ENCODE results near the gene SNCG. TPM values are rescaled to one million over a fixed set of nuclear protein-coding genes. Genes with fewer than 3 reads are reported as not detected.
"Not testable (repeated sequence)": the region's sequence is repeated elsewhere in the genome, so short reads cannot be mapped to it uniquely, and the experiment has no call there.

SNCG gene
- total RNA-seq, 1 donor from 2014 or later: 25.0 TPM

GRCh38 chr10:86944031-86944419 lies 14.4 kb upstream of the SNCG start:
- no peak overlapping the region for H3K27ac ChIP-seq
- intact Hi-C loops (cut with DNase I): no loop called here
- TF ChIP-seq, protein P1, sequence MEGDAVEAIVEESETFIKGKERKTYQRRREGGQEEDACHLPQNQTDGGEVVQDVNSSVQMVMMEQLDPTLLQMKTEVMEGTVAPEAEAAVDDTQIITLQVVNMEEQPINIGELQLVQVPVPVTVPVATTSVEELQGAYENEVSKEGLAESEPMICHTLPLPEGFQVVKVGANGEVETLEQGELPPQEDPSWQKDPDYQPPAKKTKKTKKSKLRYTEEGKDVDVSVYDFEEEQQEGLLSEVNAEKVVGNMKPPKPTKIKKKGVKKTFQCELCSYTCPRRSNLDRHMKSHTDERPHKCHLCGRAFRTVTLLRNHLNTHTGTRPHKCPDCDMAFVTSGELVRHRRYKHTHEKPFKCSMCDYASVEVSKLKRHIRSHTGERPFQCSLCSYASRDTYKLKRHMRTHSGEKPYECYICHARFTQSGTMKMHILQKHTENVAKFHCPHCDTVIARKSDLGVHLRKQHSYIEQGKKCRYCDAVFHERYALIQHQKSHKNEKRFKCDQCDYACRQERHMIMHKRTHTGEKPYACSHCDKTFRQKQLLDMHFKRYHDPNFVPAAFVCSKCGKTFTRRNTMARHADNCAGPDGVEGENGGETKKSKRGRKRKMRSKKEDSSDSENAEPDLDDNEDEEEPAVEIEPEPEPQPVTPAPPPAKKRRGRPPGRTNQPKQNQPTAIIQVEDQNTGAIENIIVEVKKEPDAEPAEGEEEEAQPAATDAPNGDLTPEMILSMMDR (IDR thresholded peaks at IDR 0.05): no peak
- no peak for DNase-seq
- no peaks in the 10 kb centered on the region for H3K9me3 ChIP-seq
- H3K27me3 ChIP-seq (ENCODE audit: low read depth): no peaks in the 10 kb centered on the region
- no peak overlapping the region for H3K4me3 ChIP-seq
- no peak for ATAC-seq
- peaks cover 9% of the 10 kb centered on the region for H3K36me3 ChIP-seq
- peaks cover 14% of the 10 kb centered on the region for H3K4me1 ChIP-seq

DNA sequence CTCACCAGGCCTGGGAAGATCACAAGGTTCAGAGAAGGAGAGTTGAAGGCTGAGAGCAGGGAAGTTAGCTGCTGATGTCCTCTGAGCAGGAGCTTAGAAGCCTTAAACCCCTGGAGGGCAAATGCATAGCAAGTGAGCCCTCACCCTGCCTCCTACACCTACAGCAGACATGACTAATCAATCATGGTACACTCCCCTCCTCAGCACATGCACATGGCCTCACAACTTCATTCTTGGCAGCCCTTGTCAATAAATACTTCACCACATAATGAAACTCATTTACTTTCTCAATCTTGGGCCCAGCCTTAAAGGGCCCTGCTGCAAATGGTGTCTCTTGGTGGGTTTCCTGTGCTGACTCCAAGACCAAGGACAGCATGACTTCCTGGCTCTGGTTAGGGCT lies 13.9 kb upstream of the SNCG start:
- no peak for ATAC-seq
- Histone ChIP-seq H3K9me3 (no peaks in the 10 kb centered on the region), H3K27ac (no peak overlapping the region), H3K4me3 (no peak overlapping the region), H3K4me1 (peaks cover 14% of the 10 kb centered on the region), H3K36me3 (peaks cover 9% of the 10 kb centered on the region), H3K27me3 (ENCODE audit: low read depth) (no peaks in the 10 kb centered on the region)
- TF ChIP-seq, protein P1 (IDR thresholded peaks at IDR 0.05): no peak
- no peak for DNase-seq
- intact Hi-C loops (cut with DNase I): no loop called here

- no peak overlapping the region for H3K27ac ChIP-seq
- no peak for DNase-seq
- no peak overlapping the region for H3K4me3 ChIP-seq
- H3K9me3 ChIP-seq: no peaks in the 10 kb centered on the region
- peaks cover 14% of the 10 kb centered on the region for H3K4me1 ChIP-seq
- no peak for ATAC-seq
- intact Hi-C loops (cut with DNase I): no loop called here
- H3K36me3 ChIP-seq: peaks cover 9% of the 10 kb centered on the region
- H3K27me3 ChIP-seq (ENCODE audit: low read depth): no peaks in the 10 kb centered on the region
- TF ChIP-seq, protein P1 (IDR thresholded peaks at IDR 0.05): no peak
Observed at GRCh38 chr10:86944907-86945306, 13.5 kb upstream of the SNCG start.

DNA sequence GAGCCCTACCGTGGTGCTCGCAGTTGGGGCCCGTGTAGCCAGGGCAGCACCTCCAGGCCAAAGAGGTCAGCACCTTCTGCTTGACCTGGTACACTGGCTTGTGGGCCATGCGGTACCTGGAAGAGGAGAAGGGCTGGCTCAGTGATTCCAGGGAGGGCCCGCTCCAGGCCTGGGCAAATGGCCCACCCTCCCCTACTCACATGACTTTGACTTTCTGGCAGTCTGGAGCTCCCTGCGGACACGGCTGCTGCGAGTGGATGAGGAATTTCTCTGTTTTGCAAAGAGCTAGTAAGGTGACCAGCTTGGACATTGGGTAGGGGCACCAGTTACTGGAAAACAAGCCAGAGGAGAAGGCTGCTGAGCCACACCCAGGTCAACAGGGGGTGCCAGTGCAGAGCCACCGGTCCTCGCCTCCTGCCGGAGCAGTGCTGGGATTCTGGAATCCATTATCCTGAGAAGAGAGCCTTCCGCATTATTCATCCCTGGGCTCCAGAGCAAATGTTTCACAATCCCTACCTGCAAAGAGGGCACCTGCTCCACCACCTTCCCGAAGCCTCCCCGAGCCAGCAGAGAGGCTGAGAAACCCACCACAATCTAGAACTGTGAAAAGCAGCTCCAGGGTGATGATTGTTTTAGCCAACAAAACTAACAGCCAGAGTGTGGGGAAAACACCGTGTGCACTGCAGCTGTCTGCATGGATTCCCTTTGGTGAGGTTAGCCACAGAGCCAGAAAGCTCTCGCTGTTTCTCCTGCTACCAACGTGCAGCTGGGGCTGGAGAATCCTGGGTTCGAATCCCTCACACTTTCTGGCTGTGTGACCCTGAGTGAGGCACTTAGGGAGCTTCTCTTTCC lies 12.8 kb upstream of the SNCG start:
- no peak overlapping the region for H3K27ac ChIP-seq
- peaks cover 14% of the 10 kb centered on the region for H3K4me1 ChIP-seq
- no peak overlapping the region for H3K4me3 ChIP-seq
- H3K9me3 ChIP-seq: no peaks in the 10 kb centered on the region
- H3K27me3 ChIP-seq (ENCODE audit: low read depth): no peaks in the 10 kb centered on the region
- DNase-seq (no peak), ATAC-seq (no peak)
- peaks cover 5% of the 10 kb centered on the region for H3K36me3 ChIP-seq
- TF ChIP-seq, protein P1 (IDR thresholded peaks at IDR 0.05): no peak
- intact Hi-C loops (cut with DNase I): no loop called here

DNA sequence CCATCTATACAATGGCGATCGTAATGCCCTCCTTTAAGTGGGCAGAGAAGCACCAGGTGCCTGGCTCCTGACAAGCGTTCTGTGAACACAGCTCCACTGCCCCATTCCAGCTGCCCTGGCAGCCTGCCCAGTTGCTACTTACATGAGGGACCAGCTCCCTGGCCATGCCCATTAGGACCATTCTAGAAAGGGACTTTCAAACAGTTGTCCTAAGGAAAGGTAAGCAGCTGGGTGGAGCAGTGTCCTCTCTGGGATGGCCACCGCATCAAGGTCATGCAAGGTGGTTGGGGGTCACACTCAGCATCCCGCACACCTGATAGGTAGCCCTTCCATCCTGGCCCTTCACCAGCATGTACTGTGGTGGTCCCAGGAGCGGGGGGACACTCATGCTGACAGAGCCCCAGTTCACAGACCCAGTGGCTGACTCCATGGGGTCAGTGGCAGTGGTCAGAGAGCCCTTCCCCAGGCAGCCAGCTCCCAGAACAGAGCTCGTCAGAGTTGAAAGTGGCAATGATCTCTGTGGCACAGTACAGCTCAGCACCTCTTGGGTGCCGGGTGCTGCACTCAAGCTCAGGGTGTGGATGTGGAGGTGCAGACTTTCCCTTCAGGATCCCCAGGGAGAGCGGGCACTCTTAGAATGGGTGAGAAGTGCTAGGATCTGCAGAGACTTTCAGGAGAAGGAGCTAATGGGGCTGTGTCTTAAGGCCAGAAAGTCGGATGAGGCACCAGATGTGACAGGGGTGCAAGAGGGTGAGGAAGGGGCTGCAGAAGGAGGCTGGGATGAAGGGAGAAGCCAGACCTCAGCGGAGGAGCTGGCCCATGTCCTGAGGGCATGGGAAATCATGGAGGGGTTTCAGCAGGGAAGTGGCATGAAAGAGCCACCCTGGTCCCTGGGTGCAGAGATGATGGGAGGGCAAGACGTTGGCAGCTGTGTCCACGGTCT lies 11.9 kb upstream of the SNCG start:
- TF ChIP-seq, protein P1 (IDR thresholded peaks at IDR 0.05): no peak
- H3K4me1 ChIP-seq: peaks cover 14% of the 10 kb centered on the region
- no peak overlapping the region for H3K4me3 ChIP-seq
- intact Hi-C loops (cut with DNase I): no loop called here
- no peaks in the 10 kb centered on the region for H3K9me3 ChIP-seq
- H3K27ac ChIP-seq: no peak overlapping the region
- no peaks in the 10 kb centered on the region for H3K36me3 ChIP-seq
- no peak for DNase-seq
- H3K27me3 ChIP-seq (ENCODE audit: low read depth): no peaks in the 10 kb centered on the region
- peak in 1 of 2 donors; percentile 17 for ATAC-seq

GRCh38 chr10:86947806-86948205 lies 10.6 kb upstream of the SNCG start:
- H3K27me3 ChIP-seq (ENCODE audit: low read depth); H3K4me3 ChIP-seq; H3K27ac ChIP-seq; ATAC-seq; DNase-seq; H3K9me3 ChIP-seq; H3K36me3 ChIP-seq; intact Hi-C loops (cut with DNase I): not testable (repeated sequence)
- H3K4me1 ChIP-seq: peaks cover 14% of the 10 kb centered on the region
